GM19328 (cell line): ENCODE results near the gene R3HCC1L.

Source experiments
- ATAC-seq: cut with Tn5 transposase; IDR thresholded peaks from one replicate; pipeline ENCODE4 v1.9.1; 2021; ENCODE audit warnings: mild to moderate bottlenecking, moderate library complexity; ENCODE audit not compliant: unreplicated experiment

The R3HCC1L gene

GRCh38 chr10:98257961-98258360 is 123.5 kb downstream of the R3HCC1L start:
- no peak for ATAC-seq

GRCh38 chr10:98258683-98259454 is 124.4 kb downstream of the R3HCC1L start:
- no peak for ATAC-seq

GRCh38 chr10:98259606-98260315 is 125.3 kb downstream of the R3HCC1L start:
- no peak for ATAC-seq

- no peak for ATAC-seq
Measured at GRCh38 chr10:98260350-98260749, 125.9 kb downstream of the R3HCC1L start.

GRCh38 chr10:98260752-98261151 is 126.3 kb downstream of the R3HCC1L start:
- ATAC-seq: no peak

- ATAC-seq: no peak
Measured at GRCh38 chr10:98261436-98262277, 127.2 kb downstream of the R3HCC1L start.

- no peak for ATAC-seq
Measured at GRCh38 chr10:98262571-98262970, 128.1 kb downstream of the R3HCC1L start.

GRCh38 chr10:98263088-98263487 is 128.6 kb downstream of the R3HCC1L start:
- ATAC-seq: no peak

- no peak for ATAC-seq
Measured at GRCh38 chr10:98264378-98265065, 130.1 kb downstream of the R3HCC1L start.

- ATAC-seq: no peak
Measured at GRCh38 chr10:98265403-98266378, 131.2 kb downstream of the R3HCC1L start.

- no peak for ATAC-seq
Measured at GRCh38 chr10:98266647-98267046, 132.2 kb downstream of the R3HCC1L start.

GRCh38 chr10:98267069-98267893 is 132.8 kb downstream of the R3HCC1L start:
- no peak for ATAC-seq

GRCh38 chr10:98267894-98268693 is 133.6 kb downstream of the R3HCC1L start, which contains the start of gene LOXL4:
LOXL4 (minus strand) TSS chr10:98268194; CDS start chr10:98263019, 5,175 bp downstream.
- no peak for ATAC-seq

GRCh38 chr10:98268694-98269431 is 134.4 kb downstream of the R3HCC1L start:
- no peak for ATAC-seq

GRCh38 chr10:98269435-98269912 is 135.0 kb downstream of the R3HCC1L start:
- ATAC-seq: no peak

- no peak for ATAC-seq
Measured at GRCh38 chr10:98270073-98270740, 135.8 kb downstream of the R3HCC1L start.
